ENCODE results near the gene CTSF. TPM values are rescaled to one million over a fixed set of nuclear protein-coding genes. Genes with fewer than 3 reads are reported as not detected.

CTSF gene
- total and polyA plus RNA-seq, 2 of the 13 experiments (the other 11 are each of a cell fraction or from before 2014, with no cell fraction given) = not detected

DNA sequence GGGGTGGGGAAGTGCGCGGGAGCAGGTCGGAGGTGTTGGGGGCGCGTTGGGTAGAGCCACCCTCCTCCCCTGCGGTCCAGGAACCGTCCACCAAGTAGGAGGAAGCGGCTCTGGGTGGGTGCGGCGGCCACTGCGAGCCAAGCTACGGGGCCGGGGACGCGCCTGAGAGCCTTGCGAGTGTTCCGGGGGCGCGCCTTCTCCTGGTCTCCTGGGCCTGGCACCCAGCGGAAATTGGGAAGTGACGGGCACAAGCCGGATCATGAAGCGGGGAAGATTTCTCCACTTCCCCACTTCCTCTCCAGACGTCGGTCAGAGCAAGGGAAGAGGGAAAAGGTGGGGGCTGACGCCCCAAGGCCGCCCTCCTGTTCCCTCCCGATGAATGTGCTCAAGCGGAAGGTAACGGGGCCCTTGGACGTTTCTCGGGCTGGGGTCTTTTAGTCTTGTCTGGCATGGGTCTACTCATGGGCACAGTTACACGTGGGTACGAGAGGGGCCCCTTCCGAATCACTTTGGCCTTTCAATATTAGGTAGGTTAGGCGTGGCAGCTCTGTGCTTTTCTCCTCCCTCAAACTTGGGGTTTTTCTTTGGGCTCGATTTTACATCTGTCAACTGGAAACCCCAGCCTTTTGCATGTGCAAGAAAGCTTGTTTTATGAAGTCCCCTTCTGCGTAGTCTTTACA, 48.9 kb upstream of the CTSF start (continued):
- TF ChIP-seq, protein P1, sequence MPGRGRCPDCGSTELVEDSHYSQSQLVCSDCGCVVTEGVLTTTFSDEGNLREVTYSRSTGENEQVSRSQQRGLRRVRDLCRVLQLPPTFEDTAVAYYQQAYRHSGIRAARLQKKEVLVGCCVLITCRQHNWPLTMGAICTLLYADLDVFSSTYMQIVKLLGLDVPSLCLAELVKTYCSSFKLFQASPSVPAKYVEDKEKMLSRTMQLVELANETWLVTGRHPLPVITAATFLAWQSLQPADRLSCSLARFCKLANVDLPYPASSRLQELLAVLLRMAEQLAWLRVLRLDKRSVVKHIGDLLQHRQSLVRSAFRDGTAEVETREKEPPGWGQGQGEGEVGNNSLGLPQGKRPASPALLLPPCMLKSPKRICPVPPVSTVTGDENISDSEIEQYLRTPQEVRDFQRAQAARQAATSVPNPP (CRISPR knock-in tag; IDR thresholded peaks at IDR 0.05) = no peak
- TF ChIP-seq ZNF501 (CRISPR knock-in tag; IDR thresholded peaks at IDR 0.05) (no peak), NFKBIZ (CRISPR knock-in tag; IDR thresholded peaks at IDR 0.05) (no peak), NCOR1 (IDR thresholded peaks at IDR 0.05; ENCODE audit: borderline replicate concordance, low read length) (no peak), ZNF276 (CRISPR knock-in tag; IDR thresholded peaks at IDR 0.05; ENCODE audit: low read depth) (no peak), KDM1A (CRISPR knock-in tag; IDR thresholded peaks at IDR 0.05) (no peak), PPARG (CRISPR knock-in tag; conservative IDR thresholded peaks at IDR 0.05) (no peak), ZNF709 (CRISPR knock-in tag; IDR thresholded peaks at IDR 0.05) (no peak), HMGXB3 (CRISPR knock-in tag; IDR thresholded peaks at IDR 0.05; ENCODE audit: borderline replicate concordance) (no peak), RXRA (CRISPR knock-in tag; IDR thresholded peaks at IDR 0.05) (no peak), ARHGAP35 (CRISPR knock-in tag; IDR thresholded peaks at IDR 0.05; ENCODE audit: borderline replicate concordance) (no peak; the same call in 1 of the 2 replicates), ZNF260 (CRISPR knock-in tag; IDR thresholded peaks at IDR 0.05; ENCODE audit: borderline replicate concordance, low read depth) (no peak), NFKB2 (CRISPR knock-in tag; IDR thresholded peaks at IDR 0.05; ENCODE audit: borderline replicate concordance) (no peak), ZNF775 (CRISPR knock-in tag; IDR thresholded peaks at IDR 0.05; ENCODE audit: borderline replicate concordance) (no peak), RARA (CRISPR knock-in tag; IDR thresholded peaks at IDR 0.05) (no peak), ZNF557 (CRISPR knock-in tag; IDR thresholded peaks at IDR 0.05) (no peak), ARID2 (CRISPR knock-in tag; IDR thresholded peaks at IDR 0.05; ENCODE audit: borderline replicate concordance) (peak; percentile 81; the same call in 1 of the 2 replicates), MEF2D (CRISPR knock-in tag; IDR thresholded peaks at IDR 0.05) (no peak), EED (CRISPR knock-in tag; IDR thresholded peaks at IDR 0.05) (0 out of 2 replicates have a peak, but pooled peaks have one; percentile 68), ZBTB38 (CRISPR knock-in tag; IDR thresholded peaks at IDR 0.05) (no peak)
- TF ChIP-seq, protein P2, sequence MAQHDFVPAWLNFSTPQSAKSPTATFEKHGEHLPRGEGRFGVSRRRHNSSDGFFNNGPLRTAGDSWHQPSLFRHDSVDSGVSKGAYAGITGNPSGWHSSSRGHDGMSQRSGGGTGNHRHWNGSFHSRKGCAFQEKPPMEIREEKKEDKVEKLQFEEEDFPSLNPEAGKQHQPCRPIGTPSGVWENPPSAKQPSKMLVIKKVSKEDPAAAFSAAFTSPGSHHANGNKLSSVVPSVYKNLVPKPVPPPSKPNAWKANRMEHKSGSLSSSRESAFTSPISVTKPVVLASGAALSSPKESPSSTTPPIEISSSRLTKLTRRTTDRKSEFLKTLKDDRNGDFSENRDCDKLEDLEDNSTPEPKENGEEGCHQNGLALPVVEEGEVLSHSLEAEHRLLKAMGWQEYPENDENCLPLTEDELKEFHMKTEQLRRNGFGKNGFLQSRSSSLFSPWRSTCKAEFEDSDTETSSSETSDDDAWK (CRISPR knock-in tag; IDR thresholded peaks at IDR 0.05) = no peak
